Mesenchymal stem cell (in vitro differentiated cells and primary cell): Measurements from ENCODE around the gene ADTRP.

Experiments used
- DNase-seq: peaks from one replicate; pipeline ENCODE4 v3.0.0-alpha.2; 2013
- H2AFZ ChIP-seq: one replicate; pipeline ENCODE4 v1.6.1; 2013; ENCODE audit warnings: low read depth, mild to moderate bottlenecking, control low read depth, inconsistent platforms, low read length, moderate library complexity
- H2AK5ac ChIP-seq: 2 replicates; pipeline ENCODE4 v1.6.1; 2013; ENCODE audit warnings: low read length, moderate library complexity, mild to moderate bottlenecking, inconsistent platforms; ENCODE audit not compliant: severe bottlenecking
- H2BK120ac ChIP-seq: one replicate; pipeline ENCODE4 v1.6.1; 2013; ENCODE audit warnings: low read depth, mild to moderate bottlenecking, inconsistent platforms, low read length, moderate library complexity
- H2BK12ac ChIP-seq, 2 experiments: one replicate each; pipeline ENCODE4 v1.6.1; 2013; ENCODE audit warnings: inconsistent platforms in 2 of 2, low read length in 2 of 2, mild to moderate bottlenecking in 2 of 2, moderate library complexity in 2 of 2, control low read depth in 1 of 2
- H2BK15ac ChIP-seq: one replicate; pipeline ENCODE4 v1.6.1; 2013; ENCODE audit warnings: mild to moderate bottlenecking, low read depth, inconsistent platforms; ENCODE audit not compliant: poor library complexity, severe bottlenecking
- H2BK5ac ChIP-seq: 2 replicates; pipeline ENCODE4 v1.6.1; 2013; ENCODE audit warnings: low read depth, mild to moderate bottlenecking, low read length, control low read depth, inconsistent platforms; ENCODE audit not compliant: poor library complexity, severe bottlenecking
- H3K14ac ChIP-seq, 2 experiments: one replicate each; pipeline ENCODE4 v1.6.1; 2013; ENCODE audit warnings: inconsistent platforms in 2 of 2, low read length in 2 of 2, control low read depth in 1 of 2, mild to moderate bottlenecking in 1 of 2, moderate library complexity in 1 of 2
- H3K18ac ChIP-seq, 2 experiments: one replicate each; pipeline ENCODE4 v1.6.1; 2013; ENCODE audit warnings: inconsistent platforms in 2 of 2, low read length in 2 of 2, control low read depth in 1 of 2, low read depth in 1 of 2, mild to moderate bottlenecking in 1 of 2
- H3K23ac ChIP-seq, 2 experiments: one replicate each; pipeline ENCODE4 v1.6.1; 2013; ENCODE audit warnings: inconsistent platforms in 2 of 2, low read length in 2 of 2, mild to moderate bottlenecking in 2 of 2, moderate library complexity in 2 of 2, control low read depth in 1 of 2
- H3K27ac ChIP-seq: 2 replicates; pipeline ENCODE4 v1.5.1; 2013; ENCODE audit warnings: mild to moderate bottlenecking, moderate library complexity, low read length, control low read depth, inconsistent platforms; ENCODE audit not compliant: poor library complexity, severe bottlenecking
- H3K27me3 ChIP-seq, 2 experiments: 2 replicates each; pipeline versions ENCODE4 v1.6.1 to v1.7.0; 2013; ENCODE audit warnings: low read length in 2 of 2, mild to moderate bottlenecking in 2 of 2, moderate library complexity in 2 of 2, control low read depth in 1 of 2, inconsistent platforms in 1 of 2; ENCODE audit not compliant: control insufficient read depth in 1 of 2, insufficient read depth in 1 of 2
- H3K36me3 ChIP-seq, 2 experiments: 2 replicates each; pipeline versions ENCODE4 v1.6.1 to v1.7.0; 2013; ENCODE audit warnings: low read length in 2 of 2, control low read depth in 1 of 2, inconsistent platforms in 1 of 2, low read depth in 1 of 2, mild to moderate bottlenecking in 1 of 2; ENCODE audit not compliant: insufficient read depth in 2 of 2, control insufficient read depth in 1 of 2
- H3K4ac ChIP-seq, 2 experiments: one replicate each; pipeline ENCODE4 v1.6.1; 2013; ENCODE audit warnings: inconsistent platforms in 2 of 2, low read length in 2 of 2, mild to moderate bottlenecking in 2 of 2, moderate library complexity in 2 of 2, control low read depth in 1 of 2, low read depth in 1 of 2
- H3K4me1 ChIP-seq: 2 replicates; pipeline ENCODE4 v1.6.1; 2013; ENCODE audit warnings: low read depth, low read length, control low read depth; ENCODE audit not compliant: control insufficient read depth, insufficient read depth
- H3K4me2 ChIP-seq: 2 replicates; pipeline ENCODE4 v1.6.1; 2013; ENCODE audit warnings: low read length, mild to moderate bottlenecking, inconsistent platforms; ENCODE audit not compliant: poor library complexity, severe bottlenecking
- H3K4me3 ChIP-seq, 2 experiments: 2 replicates each; pipeline versions ENCODE4 v1.5.1 to v1.7.0; 2013; ENCODE audit warnings: low read length in 2 of 2, mild to moderate bottlenecking in 2 of 2, control low read depth in 1 of 2, low read depth in 1 of 2; ENCODE audit not compliant: insufficient read depth in 1 of 2
- H3K79me1 ChIP-seq: replicated peaks from 2 replicates; pipeline ENCODE4 v1.6.1; 2013; ENCODE audit warnings: mild to moderate bottlenecking, control low read depth, low read length, inconsistent platforms; ENCODE audit not compliant: poor library complexity, severe bottlenecking
- H3K9ac ChIP-seq: 2 replicates; pipeline ENCODE4 v1.7.0; 2013; ENCODE audit warnings: mild to moderate bottlenecking, low read length, moderate library complexity
- H3K9me3 ChIP-seq: 2 replicates; pipeline ENCODE4 v1.7.0; 2013; ENCODE audit warnings: mild to moderate bottlenecking, low read length; ENCODE audit not compliant: control insufficient read depth
- H4K8ac ChIP-seq: one replicate; pipeline ENCODE4 v1.6.1; 2013; ENCODE audit warnings: inconsistent platforms, mild to moderate bottlenecking, low read length, moderate library complexity
- H4K91ac ChIP-seq: one replicate; pipeline ENCODE4 v1.6.1; 2013; ENCODE audit warnings: mild to moderate bottlenecking, low read length, inconsistent platforms
- WGBS: methylation state at CpG from one replicate; pipeline ENCODE4 v1.1.7; 2013; ENCODE audit warnings: mixed read lengths; 5-methylcytosine and 5-hydroxymethylcytosine counted together

Gene ADTRP

DNA sequence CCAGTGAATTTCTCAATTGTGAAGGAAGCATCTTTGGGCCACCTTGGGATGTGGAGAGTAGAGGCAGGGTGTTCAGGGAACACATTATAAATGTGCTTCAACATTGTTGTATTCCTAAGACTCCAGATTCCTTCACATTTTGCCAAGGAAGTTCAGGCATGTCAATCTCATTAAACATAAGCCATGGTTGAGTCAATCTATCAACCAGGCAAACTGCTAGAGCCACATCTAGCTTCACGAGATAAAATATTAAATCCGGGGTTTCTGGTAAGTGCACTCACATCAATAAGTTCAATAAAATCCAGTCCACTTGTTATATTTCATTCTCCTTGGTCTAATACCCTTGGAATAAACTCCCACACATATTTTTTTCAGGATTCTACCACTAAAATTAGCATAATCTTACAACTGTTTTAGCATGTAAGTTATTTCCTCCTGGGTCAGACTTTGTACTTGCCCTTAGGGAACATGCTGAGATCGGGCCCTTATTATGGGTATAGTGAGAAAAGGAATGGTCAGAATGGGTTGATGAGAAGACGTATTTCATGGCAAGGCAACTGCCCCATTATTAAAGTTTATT, 93.6 kb downstream of the ADTRP start:
- no peaks in the 10 kb centered on the region for H3K36me3 ChIP-seq

DNA sequence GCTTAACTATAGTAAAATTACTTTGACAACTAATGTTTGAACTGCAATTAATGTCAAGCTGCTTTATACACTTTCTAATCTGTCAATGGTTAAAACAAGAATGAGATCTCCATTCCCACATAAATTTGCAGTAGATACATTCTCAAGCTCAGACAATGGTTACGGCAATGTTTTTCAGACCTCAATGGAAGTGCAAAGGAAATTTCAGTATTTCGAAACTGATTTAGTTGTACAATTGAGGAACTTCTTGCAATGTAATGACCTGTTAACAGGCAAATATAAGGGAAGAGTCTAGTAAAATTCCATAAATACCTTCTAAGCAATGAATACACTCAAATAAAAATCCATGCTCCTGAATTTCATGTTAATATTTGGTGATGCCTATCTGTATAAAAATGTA, 94.7 kb downstream of the ADTRP start:
- H3K36me3 ChIP-seq: no peaks in the 10 kb centered on the region
- H3K79me1 ChIP-seq: no peaks in the 10 kb centered on the region
- H2AK5ac ChIP-seq: no peak overlapping the region
- H4K91ac ChIP-seq: no peak overlapping the region
- no peak overlapping the region for H2BK5ac ChIP-seq
- H3K27me3 ChIP-seq: no peaks in the 10 kb centered on the region
- H2BK12ac ChIP-seq: no peak overlapping the region
- no peak overlapping the region for H3K4ac ChIP-seq
- H3K4me2 ChIP-seq: no peak overlapping the region
- no peak overlapping the region for H3K27ac ChIP-seq
- H3K9me3 ChIP-seq: peaks cover 8% of the 10 kb centered on the region
- H2BK15ac ChIP-seq: no peak overlapping the region
- no peak overlapping the region for H2AFZ ChIP-seq
- no peak overlapping the region for H2BK120ac ChIP-seq
- H3K18ac ChIP-seq: no peak overlapping the region
- no peak overlapping the region for H3K23ac ChIP-seq
- no peak overlapping the region for H3K14ac ChIP-seq
- no peak overlapping the region for H4K8ac ChIP-seq
- no peak overlapping the region for H3K4me3 ChIP-seq
- no peak overlapping the region for H3K9ac ChIP-seq
- no peak for DNase-seq
- WGBS: 100% methylated on average over 1 of the region's 2 CpGs
- peaks cover 6% of the 10 kb centered on the region for H3K4me1 ChIP-seq

More for the DNA sequence above, 93.6 kb downstream of the ADTRP start:
- Histone ChIP-seq H2BK5ac (peak overlapping the region; percentile 47), H3K9ac (no peak overlapping the region), H3K4me2 (no peak overlapping the region), H3K27ac (peak overlapping the region; percentile 82), H4K8ac (no peak overlapping the region), H3K4ac (no peak overlapping the region), H3K27me3 (no peaks in the 10 kb centered on the region), H2BK15ac (no peak overlapping the region), H2BK120ac (no peak overlapping the region), H4K91ac (no peak overlapping the region), H3K23ac (no peak overlapping the region), H3K4me1 (peaks cover 6% of the 10 kb centered on the region), H3K4me3 (no peak overlapping the region), H3K79me1 (no peaks in the 10 kb centered on the region), H3K18ac (no peak overlapping the region), H2BK12ac (peak overlapping the region in 1 of 2 experiments; percentile 55), H3K9me3 (peaks cover 8% of the 10 kb centered on the region), H3K14ac (no peak overlapping the region), H2AFZ (no peak overlapping the region), H2AK5ac (no peak overlapping the region)
- WGBS: 77% methylated on average over 4 of the region's 4 CpGs
- no peak for DNase-seq

DNA sequence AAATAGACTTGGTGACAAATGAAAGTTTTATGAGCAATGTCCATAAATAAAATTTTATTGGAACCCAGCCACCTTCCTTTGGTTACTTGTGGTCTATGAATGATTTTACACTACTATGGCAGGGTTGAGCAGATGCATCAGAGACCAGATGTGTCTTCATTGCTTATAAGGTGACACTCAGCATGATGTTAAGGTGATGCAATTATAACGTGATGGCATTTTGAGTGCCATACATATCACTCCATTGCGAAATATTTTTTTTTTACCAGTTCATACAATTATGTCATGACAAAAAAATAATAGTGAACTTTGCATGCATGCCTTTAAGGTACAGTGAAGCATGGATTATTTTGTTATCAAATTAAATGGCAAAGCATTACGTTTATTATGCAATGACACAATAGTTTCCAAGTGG, 96.0 kb downstream of the ADTRP start:
- no peak overlapping the region for H2AFZ ChIP-seq
- H3K27me3 ChIP-seq: no peaks in the 10 kb centered on the region
- H3K4me2 ChIP-seq: no peak overlapping the region
- no peak overlapping the region for H3K4ac ChIP-seq
- no peak overlapping the region for H3K27ac ChIP-seq
- no peak overlapping the region for H2BK15ac ChIP-seq
- no peak overlapping the region for H2BK5ac ChIP-seq
- H3K36me3 ChIP-seq: no peaks in the 10 kb centered on the region
- no peak overlapping the region for H4K91ac ChIP-seq
- no peak overlapping the region for H2BK12ac ChIP-seq
- no peak overlapping the region for H3K9ac ChIP-seq
- peaks cover 8% of the 10 kb centered on the region for H3K9me3 ChIP-seq
- H3K79me1 ChIP-seq: no peaks in the 10 kb centered on the region
- WGBS: 92% methylated on average over 1 of the region's 3 CpGs
- no peak overlapping the region for H3K23ac ChIP-seq
- no peak overlapping the region for H3K14ac ChIP-seq
- peaks cover 6% of the 10 kb centered on the region for H3K4me1 ChIP-seq
- no peak overlapping the region for H2BK120ac ChIP-seq
- no peak overlapping the region for H3K4me3 ChIP-seq
- no peak overlapping the region for H4K8ac ChIP-seq
- no peak overlapping the region for H2AK5ac ChIP-seq
- no peak overlapping the region for H3K18ac ChIP-seq
- no peak for DNase-seq

DNA sequence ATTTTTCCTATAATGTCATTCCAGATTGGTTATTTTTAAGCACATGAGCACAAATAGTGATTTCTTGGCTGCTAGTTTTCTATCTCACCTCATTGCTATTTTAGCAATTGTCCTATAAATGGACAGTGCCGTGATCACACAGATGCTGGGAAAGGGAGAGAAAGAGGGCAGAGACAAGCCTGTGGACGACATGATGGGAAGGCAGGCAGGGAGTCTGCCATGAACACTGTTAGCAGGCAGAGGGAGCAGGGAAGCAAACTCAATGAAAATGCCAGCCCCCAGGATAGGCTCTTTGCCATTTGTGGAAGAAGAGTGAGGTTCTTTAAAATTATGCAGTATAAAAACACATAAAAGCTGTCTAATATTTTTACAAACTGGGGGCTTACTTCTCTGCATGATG, 96.8 kb downstream of the ADTRP start:
- Histone ChIP-seq H3K27me3 (no peaks in the 10 kb centered on the region), H4K91ac (no peak overlapping the region), H3K27ac (no peak overlapping the region), H3K4me2 (no peak overlapping the region), H2AFZ (no peak overlapping the region), H3K4ac (peak overlapping the region in 1 of 2 experiments; percentile 45), H3K23ac (no peak overlapping the region), H2BK5ac (no peak overlapping the region), H3K9ac (no peak overlapping the region), H3K9me3 (peaks cover 8% of the 10 kb centered on the region), H2AK5ac (no peak overlapping the region), H2BK120ac (no peak overlapping the region), H3K14ac (no peak overlapping the region), H3K4me1 (peaks cover 6% of the 10 kb centered on the region), H3K36me3 (no peaks in the 10 kb centered on the region), H2BK15ac (no peak overlapping the region), H3K79me1 (no peaks in the 10 kb centered on the region), H3K18ac (no peak overlapping the region), H2BK12ac (no peak overlapping the region), H4K8ac (no peak overlapping the region), H3K4me3 (no peak overlapping the region)
- no peak for DNase-seq
- WGBS: 98% methylated on average over 2 of the region's 2 CpGs
